GM19035 (cell line): ENCODE data around the gene GRAMD4.
A peak's percentile ranks its signal among the peaks of the same experiment; 100 is the strongest.

ENCODE experiments used
- ATAC-seq: cut with Tn5 transposase; IDR thresholded peaks from one replicate; pipeline ENCODE4 v1.9.1; 2021; ENCODE audit not compliant: unreplicated experiment

The GRAMD4 gene, protein sequence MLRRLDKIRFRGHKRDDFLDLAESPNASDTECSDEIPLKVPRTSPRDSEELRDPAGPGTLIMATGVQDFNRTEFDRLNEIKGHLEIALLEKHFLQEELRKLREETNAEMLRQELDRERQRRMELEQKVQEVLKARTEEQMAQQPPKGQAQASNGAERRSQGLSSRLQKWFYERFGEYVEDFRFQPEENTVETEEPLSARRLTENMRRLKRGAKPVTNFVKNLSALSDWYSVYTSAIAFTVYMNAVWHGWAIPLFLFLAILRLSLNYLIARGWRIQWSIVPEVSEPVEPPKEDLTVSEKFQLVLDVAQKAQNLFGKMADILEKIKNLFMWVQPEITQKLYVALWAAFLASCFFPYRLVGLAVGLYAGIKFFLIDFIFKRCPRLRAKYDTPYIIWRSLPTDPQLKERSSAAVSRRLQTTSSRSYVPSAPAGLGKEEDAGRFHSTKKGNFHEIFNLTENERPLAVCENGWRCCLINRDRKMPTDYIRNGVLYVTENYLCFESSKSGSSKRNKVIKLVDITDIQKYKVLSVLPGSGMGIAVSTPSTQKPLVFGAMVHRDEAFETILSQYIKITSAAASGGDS

DNA sequence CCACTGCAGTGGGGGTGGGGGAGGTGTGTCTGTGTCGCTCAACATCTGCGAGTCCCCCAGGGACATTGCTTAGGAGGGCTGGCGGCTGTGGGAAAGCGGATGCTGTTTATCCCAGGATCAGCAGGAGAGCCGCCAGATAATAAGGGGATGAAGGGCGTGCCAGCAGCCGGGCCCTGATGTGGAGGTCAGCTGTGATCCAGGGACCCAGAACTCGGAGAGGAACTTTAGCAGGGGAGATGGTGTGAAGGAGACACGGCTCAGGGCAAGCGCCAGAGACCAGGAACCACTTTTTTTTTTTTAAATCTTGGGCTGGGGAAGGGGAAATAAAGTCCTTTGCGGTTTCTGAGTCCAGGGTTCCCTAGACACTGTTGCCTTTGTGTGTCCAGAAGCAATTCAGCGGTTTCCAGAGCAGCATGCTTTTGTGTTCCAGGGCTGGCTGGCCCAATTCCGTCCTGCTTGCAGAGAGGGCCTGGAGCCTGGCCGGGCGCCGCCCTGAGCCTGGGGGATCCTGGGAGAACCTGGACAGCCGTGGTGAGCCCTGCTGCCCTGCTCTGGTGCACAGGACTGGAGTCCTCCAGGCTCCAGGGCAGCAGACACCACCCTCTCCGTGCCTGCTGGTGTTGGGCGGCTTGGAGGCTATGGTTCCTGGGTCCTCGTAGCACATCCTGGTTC lies at the start of gene GRAMD4:
TSS of gene GRAMD4 (plus strand) at position 557 of the 672 bp plus-strand sequence. CDS start 6,414 bp downstream, outside the sequence.
- ATAC-seq = no peak

DNA sequence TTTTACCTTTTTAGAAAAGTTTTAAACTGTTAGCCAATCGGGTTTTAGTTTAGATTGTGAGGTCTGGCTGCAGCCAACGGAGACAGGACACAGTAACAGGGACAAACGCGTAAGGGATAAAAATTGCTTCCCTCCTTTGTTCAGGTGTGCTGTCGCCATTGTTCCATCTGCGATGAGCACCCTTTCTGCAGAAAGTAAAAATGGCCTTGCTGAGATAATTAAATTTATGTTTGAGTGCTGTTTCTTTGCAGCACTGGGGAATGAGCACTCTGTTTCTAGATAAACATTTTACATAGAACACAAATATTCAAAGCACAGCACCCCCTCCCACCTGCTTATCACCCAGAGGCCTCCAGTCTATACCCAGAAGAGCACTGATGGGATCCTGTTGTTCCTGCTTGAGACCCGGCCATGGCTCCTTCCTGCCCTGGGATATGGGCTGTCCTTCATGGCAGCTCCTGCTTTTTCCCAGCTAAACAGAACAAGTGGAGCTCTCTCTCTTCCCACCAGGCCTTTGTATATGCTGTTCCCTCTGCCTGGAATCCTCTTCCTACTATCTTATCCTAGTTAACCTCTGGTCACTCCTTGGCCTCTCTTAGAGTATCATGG lies 48.4 kb upstream of the GRAMD4 start:
- no peak for ATAC-seq

DNA sequence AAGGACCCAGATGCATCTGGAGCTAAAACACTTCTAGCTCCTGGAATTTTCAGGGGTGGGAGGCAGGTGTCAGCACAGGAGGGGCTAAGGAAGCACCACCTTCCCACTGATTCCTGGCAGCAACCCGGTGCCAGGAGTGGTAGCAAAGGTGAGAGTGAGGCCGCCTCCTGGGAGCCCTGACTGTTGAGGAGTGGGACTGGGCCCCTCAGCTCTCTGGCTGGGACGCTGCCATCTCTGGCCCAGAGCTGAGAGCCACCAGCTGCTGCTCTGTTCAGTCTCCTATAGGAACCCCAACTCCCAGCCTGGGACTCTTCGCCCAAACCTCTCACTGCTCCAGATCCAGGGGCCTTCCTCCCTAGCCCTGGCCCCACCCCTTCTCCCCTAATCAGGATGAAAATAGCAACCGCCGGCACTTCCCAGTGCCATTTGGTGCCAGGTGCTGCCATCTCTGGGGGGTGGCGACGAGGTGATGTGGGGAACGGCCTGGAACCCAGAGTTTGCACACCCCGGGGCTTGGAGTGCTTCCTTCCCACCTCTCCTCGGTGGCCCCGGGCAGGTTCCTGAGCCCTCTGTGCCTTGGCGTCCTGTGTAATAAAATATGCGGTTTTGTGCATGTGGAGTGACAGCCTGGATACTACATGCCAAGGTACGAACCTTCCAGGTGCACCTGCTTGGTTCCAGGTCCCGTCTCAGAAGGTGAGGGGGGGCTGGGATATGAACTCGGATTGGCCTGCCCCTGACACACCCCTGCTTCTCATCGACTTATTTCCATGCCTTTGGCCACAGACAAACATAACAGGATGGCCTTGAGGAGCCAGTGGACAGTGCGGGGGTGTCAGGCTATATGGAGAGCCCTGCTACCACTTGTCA lies 47.0 kb upstream of the GRAMD4 start:
- ATAC-seq = no peak

GRCh38 chr22:46573781-46574437 lies 46.3 kb upstream of the GRAMD4 start:
- ATAC-seq = no peak

DNA sequence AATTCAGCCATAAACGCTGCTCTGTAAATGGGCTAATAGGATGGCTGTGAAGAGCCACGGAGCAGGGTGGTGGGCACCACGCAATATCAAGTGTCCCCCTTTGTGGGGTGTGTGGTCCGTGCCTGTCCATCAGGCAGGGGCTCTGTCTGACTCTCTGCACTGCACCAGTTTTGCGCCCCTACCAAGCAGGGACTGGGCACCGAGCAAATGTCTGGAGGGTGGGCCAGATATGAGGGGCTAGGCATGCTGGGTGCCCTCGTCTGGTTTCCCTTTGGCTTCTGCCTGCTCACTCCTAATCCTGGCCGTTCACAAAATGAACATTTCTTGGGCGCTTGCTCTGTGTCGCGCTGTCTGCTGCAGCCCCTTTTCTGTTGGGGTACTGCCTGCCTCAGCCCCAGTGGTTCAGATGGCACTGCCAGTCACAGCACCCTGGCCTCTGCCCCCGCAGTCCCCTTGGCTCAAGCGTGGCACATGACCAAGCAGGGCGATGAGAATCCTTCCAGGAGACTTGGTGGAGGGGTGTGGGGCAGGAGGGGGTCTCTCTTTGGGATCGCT lies 45.7 kb upstream of the GRAMD4 start:
- ATAC-seq = no peak

DNA sequence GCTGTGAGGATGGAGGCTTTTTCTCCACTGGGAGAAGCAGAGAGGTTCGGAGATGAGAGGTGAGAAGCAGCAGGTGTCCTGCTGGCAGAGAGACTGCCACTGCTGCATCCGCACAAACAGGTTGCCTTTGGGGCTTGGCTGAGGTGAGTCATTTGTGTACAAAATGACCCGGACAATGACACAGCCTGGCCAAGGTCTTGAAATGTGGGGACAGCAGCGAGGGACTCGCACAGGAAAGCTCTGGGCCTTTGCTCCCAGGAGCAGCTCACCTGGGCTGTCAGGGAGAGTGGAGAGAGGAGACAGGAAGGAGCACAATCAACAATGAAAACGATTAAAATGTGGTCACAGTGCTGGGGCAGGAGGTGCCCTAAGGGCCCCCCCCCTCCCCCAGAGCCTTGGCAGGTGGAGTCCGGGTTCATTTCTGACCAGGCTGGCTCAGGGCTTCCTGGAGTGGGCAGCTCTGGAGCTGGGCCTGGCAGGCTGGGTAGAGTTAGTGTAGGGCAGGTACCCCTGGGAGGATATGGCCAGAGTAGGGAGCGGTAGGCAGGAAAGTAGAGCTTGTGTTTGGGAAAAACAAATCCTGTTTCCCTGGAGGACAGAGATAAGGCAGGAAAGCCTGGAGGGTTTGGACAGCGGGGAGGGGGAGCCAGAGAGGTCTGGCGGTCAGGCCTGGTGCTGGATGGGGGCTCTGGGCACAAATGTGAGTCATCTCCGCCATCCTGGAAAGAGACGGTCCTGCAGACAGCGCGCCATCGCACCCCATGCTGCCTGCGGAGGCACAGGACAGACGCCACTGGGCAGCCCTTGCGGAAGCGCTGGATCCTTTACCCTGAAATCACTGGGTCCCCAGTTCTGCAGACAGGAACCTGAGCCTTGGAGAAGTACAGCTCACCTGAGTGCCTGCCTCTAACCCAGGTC lies 44.9 kb upstream of the GRAMD4 start:
- no peak for ATAC-seq

GRCh38 chr22:46575911-46576555 lies 44.2 kb upstream of the GRAMD4 start:
- ATAC-seq = peak; percentile 17

DNA sequence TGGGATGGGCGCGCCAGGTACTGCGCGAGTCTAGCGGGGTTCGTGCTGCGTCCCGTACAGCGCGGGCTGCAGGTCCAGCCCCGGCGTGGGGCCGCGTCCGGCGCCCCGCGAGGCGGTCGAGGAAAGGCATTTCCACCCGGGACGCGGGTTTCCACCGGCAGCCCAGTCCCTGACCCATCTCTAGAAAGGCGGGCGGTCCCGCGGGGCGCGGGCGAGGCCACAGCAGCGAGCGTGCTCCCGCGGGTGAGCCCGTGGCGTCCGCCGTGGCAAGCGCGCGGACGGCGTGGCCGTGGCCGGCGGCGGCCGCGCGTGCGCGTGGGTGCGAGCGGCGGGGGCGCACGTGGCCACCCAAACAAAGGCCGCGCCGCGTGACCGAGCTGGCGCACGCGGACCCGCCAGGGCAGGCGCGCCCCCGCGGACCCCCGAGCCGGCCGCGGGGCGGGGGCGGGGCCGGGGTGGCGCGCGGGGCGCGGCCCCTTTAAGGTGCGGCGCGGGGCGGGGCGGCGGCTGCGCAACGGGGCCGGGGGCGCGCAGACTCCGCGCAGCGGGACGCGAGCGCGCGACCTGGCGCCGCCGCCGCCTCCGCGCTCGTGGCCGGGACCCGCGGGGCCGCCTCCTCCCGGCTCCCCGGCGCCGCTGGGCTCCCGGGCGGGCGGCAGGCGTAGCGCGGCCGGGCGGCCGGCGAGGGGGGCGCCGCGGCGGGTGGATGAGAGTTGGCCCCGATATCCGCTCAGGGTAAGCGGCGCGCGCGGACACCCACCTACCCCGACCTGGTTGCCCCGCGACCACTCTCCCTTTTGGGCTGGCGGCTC lies 43.4 kb upstream of the GRAMD4 start:
- peak; percentile 57 for ATAC-seq

- ATAC-seq = peak; percentile 3
Observed at GRCh38 chr22:46577368-46578249, 42.6 kb upstream of the GRAMD4 start.

DNA sequence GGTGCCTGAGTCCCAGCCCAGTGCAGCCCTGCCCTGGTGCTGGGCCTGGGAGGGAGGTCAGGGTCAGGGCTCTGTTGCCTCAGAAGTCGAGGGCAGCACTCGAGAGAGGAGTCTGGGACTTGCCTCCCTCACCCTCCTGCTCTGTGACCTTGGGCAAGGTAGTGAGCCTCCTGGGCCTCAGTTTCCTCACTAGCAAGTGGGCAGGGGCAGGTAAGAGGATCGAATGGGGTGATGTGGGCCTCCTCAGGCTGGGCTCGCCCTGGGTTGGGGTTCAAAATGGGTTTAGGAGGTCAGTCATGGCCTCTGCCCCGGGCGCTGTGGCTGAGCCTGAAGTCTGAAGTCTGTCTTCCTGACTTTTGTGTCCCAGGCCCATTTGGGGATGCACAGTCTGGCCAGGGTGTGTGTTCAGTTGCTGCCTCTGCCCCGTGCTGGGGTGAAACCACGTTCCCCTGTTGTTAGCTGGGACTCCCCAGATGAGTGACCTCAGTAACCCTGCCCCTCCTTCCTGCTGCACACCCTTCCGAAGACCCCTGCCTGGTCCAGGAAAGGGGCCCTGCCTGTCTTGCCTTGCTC lies 41.8 kb upstream of the GRAMD4 start:
- ATAC-seq = no peak

DNA sequence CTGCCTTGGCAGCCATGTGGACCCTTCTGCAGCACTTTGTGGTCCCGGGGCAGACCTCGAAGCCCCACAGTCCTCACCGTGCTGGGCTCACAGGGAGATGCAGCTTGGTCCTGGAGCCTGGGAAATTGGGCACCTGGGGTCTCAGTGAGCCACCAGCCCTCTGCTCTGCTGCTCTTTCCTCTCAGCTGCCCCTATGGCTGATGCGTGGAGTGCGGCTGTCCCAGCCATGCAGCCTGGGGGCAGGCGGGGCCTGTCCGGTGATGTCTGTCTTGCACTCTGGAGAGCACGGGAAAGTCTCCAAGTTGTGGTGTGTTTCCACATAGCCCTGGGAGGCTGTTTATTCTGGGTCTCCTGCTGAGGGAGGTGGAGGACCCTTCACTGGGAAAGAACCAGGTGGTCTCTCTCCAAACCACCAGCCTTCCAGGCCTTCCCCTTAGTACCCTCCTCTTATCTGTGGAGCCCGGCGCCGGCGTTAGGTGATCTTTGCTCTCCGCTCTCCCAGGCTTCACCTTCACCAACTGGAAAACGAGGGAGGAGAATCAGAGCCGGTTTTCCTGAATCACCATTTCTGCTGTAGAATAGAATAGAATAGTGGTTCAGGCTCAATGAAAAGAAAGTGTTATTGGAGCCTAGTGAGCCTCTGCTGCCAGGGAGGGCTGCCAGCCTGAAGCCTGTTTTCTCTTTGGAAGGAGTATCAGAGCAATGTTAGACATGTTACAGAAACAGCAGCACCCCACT lies 41.2 kb upstream of the GRAMD4 start:
- no peak for ATAC-seq

- no peak for ATAC-seq
Observed at GRCh38 chr22:46579751-46580449, 40.3 kb upstream of the GRAMD4 start.

DNA sequence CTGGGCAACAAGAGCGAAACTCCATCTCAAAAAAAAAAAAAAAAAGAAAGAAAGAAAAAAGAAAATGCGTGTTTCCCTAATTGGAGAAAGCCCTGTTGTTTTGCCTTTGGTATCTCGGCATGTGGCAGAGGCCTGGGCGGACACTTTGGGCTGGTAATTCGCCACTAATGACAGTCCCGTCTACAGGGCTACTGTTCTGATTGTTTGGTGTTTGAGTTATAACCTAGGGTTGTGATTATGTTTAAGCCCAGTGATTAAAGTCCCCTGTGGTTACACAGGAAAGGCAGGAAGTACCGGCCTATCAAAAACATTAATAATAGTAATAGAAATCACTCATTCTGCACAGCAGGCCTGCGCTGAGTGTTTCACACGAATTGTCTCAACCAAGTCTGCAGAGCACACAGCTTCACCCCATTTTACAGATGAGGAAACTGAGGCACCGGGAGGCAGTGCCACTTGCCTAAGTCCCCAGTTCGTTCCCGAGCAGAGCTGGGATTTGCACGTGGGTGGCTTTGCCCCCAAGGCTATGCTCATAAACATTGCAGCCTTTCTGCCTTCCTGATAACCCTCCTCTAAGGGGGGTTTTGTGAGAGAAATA lies 39.1 kb upstream of the GRAMD4 start:
- no peak for ATAC-seq

- ATAC-seq = no peak
Observed at GRCh38 chr22:46581538-46582244, 38.5 kb upstream of the GRAMD4 start.
